Measurements from ENCODE around the gene CTNNA1.
"Not testable (repeated sequence)": the region's sequence is repeated elsewhere in the genome, so short reads cannot be mapped to it uniquely, and the experiment has no call there.

Gene CTNNA1

DNA sequence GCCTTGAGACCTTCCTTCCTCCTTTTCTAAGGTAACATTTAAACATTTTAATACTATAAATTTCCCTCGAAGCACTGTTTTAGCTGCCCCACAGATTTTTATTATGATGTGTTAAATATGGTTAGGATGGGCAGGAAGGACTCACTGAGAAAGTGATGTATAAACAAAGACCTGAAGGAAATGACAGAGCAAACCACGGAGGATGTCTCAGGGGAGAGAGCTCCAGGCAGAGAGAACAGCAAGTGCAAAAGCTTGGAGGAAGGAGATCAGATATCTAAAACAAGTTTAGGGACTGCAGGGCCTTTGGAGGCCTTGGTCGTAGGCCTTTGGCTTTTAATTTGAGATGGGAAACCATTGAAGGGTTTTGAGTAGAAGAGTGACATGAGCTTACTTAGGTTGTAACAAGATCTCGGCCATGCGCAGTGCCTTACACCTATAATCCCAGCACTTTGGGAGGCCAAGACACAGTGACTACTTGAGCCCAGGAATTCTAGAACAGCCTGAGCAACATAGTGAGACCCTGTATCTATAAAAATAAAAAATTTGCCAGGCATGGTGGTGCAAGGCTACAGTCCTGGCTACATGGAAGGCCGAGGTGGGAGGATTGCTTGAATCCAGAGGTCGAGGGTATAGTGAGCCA, 157.4 kb downstream of the CTNNA1 start:
- no peak for DNase-seq

GRCh38 chr5:138911441-138911840, 158.2 kb downstream of the CTNNA1 start:
- DNase-seq, result no peak

DNA sequence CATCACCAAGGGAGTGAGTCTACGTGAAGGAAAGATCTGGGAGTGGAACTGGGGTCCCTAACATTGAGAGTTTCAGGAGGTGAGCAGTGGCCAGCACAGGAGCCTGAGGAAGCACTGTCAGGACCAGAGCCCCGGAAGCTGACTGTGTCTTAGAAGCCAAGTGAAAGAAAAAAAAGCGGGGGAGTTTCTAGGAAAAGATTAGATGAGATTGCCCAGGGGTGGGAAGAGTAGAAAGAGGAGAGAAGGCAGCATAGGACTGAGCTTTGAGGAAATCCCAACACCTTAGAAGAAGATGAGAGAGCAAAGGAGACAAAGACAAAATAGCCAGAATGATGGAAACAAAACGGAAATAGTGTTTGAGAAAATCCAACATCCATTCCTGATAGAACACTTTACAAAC, 158.9 kb downstream of the CTNNA1 start:
- DNase-seq, result no peak

DNA sequence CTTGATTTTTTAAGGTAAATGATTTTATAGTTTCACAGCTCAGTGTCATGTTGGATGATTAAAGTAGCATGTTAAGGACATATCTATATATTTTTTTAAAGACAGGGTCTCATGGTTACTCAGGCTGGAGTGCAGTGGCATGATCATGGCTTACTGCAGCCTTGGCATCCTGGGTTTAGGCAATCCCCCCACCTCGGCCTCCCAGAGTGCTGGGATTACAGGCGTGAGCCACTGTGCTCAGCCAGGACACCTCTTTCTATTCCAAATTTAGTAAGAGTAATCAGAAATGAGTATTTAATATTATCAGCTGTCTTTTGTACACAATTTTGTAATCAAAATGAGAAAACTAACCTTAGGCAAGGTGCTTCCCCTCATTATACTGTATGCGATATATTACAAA, 160.5 kb downstream of the CTNNA1 start:
- no peak for DNase-seq

GRCh38 chr5:138914338-138914737, 161.1 kb downstream of the CTNNA1 start:
- no peak for DNase-seq

- no peak for DNase-seq
These were observed 165.5 kb downstream of the CTNNA1 start for GRCh38 chr5:138918686-138919085.

- no peak for DNase-seq
These were observed 167.0 kb downstream of the CTNNA1 start for GRCh38 chr5:138920181-138920580.

DNA sequence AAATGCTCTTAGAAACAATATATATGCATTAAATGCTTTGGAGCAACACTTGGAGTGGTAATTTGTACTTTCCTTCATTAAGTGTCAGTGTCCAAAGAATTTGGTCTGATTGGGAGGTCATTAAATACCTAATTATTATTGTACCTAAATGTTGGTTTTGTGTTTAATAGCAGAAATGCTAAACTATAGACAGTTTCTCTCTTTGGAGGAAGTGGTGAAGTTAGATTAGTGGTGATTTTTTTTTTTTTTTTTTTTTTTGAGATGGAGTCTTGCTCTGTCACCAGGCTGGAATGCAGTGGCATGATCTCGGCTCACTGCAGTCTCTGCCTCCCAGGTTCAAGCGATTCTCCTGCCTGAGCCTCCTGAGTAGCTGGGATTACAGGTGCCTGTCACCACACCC, 168.1 kb downstream of the CTNNA1 start:
- DNase-seq, result not testable (repeated sequence)

DNA sequence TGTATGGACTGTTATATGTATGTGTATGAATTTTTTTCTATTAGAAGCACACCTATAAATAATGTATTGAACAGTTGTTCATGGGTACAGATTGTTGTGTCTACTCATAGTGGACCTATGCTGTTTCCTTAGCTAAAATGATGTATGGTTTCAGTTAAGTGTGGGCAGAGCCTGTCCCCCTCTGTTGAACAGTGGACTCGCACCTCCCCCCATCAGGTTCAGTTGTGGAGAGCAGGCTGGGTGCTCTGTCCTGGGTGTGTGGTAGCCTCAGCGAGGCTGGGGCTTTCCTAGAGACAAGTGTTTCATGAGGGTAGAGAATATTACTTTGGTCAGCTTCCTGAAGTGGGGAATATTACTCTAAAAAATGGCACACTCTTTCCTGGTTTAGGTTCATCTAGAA, 169.3 kb downstream of the CTNNA1 start:
- no peak for DNase-seq

- no peak for DNase-seq
These were observed 171.9 kb downstream of the CTNNA1 start for GRCh38 chr5:138925090-138925635.

- no peak for DNase-seq
These were observed 173.0 kb downstream of the CTNNA1 start for GRCh38 chr5:138926257-138926656.

DNA sequence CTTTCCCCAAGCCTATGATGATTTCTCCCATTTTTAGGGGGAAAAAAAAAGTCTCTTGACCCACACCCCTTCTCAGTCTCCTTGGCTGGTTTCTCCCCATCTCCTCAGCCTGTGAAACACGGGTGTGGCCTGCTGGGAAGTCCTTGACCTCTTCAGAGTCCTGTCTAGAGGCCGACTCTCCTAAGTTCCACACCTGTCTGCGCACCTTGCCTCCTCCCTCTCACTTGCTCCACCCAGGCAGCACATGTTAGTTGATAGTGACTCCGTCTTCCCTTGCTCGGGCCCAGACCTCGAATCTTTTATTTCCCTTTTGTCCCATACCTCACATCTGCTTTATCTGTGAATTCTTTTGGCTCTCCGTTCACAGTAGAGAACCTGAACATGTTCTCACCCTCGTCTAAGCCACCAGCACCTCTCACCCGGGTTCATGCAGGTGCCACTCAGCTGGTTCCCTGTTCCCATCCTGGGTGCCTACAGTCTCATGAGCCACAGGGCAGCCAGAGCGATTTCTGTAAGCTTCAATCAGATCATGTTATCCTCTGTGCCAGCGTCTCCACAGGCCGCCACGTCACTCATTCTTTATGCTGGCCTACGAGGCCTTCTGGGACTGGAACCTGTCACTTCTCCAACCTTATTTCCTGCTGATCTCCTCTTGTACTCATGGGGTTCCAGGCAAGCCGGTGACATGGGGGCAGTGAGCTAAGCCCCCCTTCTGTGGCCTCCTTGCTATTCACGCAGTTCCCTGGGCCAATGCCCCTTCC, 173.6 kb downstream of the CTNNA1 start:
- no peak for DNase-seq

GRCh38 chr5:138927544-138927943, 174.3 kb downstream of the CTNNA1 start:
- no peak for DNase-seq

DNA sequence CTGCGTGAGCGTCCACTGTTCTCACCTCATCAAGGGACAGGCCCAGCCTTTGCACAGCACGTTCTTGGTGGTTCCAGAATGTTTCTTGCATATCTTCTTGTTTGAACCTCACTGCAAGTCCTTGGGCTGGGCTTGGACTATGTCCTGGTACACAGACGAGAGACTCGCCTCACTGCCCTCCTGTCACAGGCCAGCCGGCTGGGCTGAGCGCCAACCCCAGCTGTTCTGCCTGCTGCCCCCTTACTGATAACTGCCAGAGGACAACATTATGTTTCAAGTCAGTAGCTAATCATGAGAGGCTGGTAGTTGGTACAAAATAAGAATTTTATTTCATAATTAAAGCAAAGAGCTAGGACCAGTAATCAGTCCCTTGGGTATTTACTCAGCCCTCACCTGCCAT, 174.8 kb downstream of the CTNNA1 start:
- no peak for DNase-seq

- DNase-seq, result no peak
These were observed 176.3 kb downstream of the CTNNA1 start for GRCh38 chr5:138929571-138929955.

DNA sequence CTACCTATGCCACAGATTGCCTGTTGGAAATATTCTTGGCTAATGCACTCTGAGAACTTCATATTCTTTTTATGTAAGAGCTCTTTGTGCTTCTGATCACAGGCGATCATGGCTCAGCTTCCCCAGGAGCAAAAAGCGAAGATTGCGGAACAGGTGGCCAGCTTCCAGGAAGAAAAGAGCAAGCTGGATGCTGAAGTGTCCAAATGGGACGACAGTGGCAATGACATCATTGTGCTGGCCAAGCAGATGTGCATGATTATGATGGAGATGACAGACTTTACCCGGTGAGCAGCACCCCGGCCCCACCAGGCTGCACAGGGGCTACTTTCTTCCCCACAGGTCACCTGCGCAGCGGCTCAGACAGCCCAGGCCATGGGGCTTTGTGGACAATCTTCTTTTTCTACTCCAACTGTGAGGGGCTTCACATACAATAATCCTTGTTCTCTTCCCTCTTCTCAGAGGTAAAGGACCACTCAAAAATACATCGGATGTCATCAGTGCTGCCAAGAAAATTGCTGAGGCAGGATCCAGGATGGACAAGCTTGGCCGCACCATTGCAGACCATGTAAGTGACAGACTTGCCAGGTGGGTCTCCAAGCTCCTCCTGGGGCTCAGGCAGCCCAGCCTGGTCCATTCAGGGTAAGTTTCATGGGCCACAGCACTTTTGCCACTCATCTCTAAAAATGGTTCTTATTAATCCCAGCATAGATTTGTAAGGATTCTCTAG, 177.3 kb downstream of the CTNNA1 start:
- DNase-seq, result no peak

DNA sequence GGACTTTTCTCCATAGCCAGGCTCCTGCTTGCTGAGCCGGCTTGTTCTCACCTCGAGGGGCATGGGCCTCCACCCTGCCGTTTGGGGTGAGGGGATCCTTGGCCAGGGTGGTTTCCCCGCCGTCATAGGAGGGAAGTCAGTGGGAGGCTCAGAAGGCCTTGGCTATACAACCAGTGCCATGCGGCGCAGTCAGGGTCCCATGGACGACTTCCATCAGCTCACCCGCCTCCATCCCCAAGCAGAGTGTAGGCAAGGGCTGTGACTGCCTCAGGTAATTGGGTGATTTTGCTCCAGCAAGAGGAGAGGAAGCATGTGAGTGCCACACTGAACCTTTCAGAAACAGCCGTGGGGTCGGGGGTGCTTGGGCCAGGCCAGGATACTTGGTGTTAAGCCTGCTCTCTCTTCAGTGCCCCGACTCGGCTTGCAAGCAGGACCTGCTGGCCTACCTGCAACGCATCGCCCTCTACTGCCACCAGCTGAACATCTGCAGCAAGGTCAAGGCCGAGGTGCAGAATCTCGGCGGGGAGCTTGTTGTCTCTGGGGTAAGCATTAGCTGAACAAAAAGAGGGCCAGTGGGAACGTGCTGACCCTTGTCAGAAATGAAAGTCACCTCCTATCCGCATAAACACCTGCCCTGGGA, 179.1 kb downstream of the CTNNA1 start:
- DNase-seq, result no peak

DNA sequence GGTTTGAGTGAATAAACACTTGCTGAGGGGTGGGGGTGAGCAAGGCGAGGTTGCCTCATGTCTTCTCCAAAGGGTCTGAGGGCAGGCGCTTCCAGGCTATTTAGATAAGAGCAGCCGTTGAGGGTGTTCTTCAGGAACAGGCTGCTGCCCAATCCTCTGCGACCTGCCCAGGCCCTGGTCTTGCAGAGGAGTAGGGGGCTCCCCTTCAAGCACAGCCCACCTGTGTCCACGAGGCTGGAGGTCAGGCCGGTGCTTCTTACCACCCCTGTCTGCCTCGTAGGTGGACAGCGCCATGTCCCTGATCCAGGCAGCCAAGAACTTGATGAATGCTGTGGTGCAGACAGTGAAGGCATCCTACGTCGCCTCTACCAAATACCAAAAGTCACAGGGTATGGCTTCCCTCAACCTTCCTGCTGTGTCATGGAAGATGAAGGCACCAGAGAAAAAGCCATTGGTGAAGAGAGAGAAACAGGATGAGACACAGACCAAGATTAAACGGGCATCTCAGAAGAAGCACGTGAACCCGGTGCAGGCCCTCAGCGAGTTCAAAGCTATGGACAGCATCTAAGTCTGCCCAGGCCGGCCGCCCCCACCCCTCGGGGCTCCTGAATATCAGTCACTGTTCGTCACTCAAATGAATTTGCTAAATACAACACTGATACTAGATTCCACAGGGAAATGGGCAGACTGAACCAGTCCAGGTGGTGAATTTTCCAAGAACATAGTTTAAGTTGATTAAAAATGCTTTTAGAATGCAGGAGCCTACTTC, 180.5 kb downstream of the CTNNA1 start:
- no peak for DNase-seq

DNA sequence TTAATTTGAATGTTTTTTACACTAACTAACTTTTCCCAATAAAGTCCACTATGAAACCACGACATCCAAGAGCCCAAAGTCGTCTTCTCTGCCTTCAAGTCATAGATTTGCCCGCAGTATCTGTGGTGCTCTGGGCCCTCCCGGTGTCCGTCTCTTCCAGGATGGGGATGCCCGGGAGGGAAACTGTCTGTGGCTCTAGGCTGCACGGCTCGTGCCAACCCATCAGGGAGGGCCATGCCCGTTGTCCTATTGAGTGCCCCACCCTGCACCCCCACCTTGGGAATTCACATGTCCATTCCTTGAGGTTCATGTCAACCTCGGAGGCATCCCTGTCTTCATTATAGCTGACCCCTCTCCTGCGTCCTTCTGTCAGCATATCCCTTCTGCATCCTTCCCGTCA, 181.7 kb downstream of the CTNNA1 start:
- DNase-seq, result no peak

DNA sequence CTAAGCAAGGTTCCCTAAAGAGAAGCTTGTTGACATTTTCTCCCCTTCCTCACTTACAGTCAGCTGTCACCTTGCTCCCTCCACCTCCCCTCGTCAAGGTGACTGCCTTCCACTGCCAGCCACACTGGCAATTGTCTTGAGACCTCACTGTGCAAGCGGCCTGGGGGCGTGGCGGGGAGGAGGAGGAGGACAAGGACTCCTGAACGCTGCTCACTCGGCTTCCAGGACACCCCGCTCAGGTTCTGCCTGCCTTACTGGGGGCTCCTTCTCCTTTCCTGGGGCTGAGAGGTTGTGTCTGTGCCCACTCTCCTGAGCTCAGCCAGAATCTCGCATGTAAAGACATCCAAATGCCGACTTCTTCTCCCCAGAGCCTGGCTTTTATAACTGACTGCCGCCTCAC, 182.2 kb downstream of the CTNNA1 start:
- DNase-seq, result no peak

- no peak for DNase-seq
These were observed 183.2 kb downstream of the CTNNA1 start for GRCh38 chr5:138936225-138936967.

- no peak for DNase-seq
These were observed 183.7 kb downstream of the CTNNA1 start for GRCh38 chr5:138936968-138937345.
